ENCODE results near the gene CLCN4.

GRCh38 chrX:10134921-10135320 lies 21.9 kb upstream of the CLCN4 start:
- TF ChIP-seq, protein P1, sequence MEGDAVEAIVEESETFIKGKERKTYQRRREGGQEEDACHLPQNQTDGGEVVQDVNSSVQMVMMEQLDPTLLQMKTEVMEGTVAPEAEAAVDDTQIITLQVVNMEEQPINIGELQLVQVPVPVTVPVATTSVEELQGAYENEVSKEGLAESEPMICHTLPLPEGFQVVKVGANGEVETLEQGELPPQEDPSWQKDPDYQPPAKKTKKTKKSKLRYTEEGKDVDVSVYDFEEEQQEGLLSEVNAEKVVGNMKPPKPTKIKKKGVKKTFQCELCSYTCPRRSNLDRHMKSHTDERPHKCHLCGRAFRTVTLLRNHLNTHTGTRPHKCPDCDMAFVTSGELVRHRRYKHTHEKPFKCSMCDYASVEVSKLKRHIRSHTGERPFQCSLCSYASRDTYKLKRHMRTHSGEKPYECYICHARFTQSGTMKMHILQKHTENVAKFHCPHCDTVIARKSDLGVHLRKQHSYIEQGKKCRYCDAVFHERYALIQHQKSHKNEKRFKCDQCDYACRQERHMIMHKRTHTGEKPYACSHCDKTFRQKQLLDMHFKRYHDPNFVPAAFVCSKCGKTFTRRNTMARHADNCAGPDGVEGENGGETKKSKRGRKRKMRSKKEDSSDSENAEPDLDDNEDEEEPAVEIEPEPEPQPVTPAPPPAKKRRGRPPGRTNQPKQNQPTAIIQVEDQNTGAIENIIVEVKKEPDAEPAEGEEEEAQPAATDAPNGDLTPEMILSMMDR (IDR thresholded peaks at IDR 0.05) = no peak
- TF ChIP-seq POLR2AphosphoS5 (IDR thresholded peaks at IDR 0.05) (no peak), POLR2A (IDR thresholded peaks at IDR 0.05) (no peak)

All from breast epithelium (tissue), 3 donors.